CD4-positive, alpha-beta T cell treated with Interleukin-6 at 100 ng/mL for 8 hours (primary cell): ENCODE measurements around the gene ABCA7.
"Not testable (repeated sequence)": the region's sequence is repeated elsewhere in the genome, so short reads cannot be mapped to it uniquely, and the experiment has no call there.

Experiments used
- DNase-seq: peaks from one replicate; pipeline ENCODE4 v3.0.0-alpha.2; 2020; ENCODE audit warnings: mixed read lengths, low spot score

The ABCA7 gene

DNA sequence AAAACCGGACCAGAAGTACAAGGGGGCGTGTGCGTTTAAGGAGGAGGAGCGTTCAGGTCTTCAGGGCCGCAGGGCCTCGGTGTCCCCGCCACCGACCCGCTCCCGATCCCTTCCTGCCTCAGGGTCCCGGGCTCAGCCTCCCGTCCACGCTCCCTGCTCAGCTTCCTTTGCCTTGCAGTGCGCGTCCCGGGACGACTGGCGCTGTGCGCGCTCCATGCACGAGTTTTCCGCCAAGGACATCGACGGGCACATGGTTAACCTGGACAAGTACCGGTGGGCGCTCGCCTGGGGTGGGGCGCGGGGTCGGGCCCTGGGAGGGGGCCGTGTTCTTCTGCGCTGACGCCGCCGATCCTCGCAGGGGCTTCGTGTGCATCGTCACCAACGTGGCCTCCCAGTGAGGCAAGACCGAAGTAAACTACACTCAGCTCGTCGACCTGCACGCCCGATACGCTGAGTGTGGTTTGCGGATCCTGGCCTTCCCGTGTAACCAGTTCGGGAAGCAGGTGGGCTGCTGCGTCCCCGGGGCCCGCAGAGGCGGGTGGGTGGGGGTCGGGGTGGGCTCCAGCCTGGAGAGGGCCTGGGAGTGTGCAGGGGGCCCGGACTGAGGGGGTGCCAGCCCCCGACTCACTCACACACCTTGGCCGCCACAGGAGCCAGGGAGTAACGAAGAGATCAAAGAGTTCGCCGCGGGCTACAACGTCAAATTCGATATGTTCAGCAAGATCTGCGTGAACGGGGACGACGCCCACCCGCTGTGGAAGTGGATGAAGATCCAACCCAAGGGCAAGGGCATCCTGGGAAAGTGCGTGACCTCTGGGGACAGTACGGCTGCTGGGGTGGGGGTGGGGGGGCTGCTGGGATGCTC, 65.3 kb downstream of the ABCA7 start:
- no peak for DNase-seq

- no peak for DNase-seq
These were observed 66.2 kb downstream of the ABCA7 start for GRCh38 chr19:1105873-1106840.

- DNase-seq: no peak
These were observed 67.1 kb downstream of the ABCA7 start for GRCh38 chr19:1106841-1107660.

DNA sequence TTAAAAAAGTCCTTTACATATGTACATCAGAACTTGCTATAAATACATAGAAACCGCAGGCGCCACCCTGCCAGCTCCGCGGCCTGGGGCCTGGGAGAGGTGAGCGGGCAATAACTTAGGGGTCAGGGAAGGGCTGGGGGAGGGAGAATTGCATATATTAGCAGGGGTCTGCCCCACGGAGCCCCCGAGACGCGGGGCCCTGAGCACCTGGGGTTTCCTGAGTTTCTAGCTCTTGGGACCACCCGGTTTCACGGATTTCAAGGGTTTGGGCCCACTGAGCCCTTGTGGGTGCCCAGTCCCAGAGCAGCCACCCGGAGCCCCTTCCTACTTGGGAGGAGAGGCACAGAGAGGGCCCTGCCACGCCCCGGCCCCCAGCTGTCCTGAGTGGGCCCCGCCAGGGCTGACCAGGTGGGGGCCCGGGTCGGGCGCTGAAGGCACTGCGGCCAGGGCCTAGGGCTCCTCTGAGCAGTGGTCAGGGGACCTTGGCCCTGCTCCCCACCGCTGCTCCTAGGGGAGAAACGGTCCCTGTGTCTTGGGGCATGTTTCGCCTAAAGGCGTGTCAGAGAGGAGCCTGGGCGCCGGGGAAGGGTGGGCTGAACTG, 67.9 kb downstream of the ABCA7 start:
- no peak for DNase-seq

GRCh38 chr19:1108291-1109031, 68.6 kb downstream of the ABCA7 start:
- DNase-seq: no peak

- no peak for DNase-seq
These were observed 69.2 kb downstream of the ABCA7 start for GRCh38 chr19:1109032-1109551.

DNA sequence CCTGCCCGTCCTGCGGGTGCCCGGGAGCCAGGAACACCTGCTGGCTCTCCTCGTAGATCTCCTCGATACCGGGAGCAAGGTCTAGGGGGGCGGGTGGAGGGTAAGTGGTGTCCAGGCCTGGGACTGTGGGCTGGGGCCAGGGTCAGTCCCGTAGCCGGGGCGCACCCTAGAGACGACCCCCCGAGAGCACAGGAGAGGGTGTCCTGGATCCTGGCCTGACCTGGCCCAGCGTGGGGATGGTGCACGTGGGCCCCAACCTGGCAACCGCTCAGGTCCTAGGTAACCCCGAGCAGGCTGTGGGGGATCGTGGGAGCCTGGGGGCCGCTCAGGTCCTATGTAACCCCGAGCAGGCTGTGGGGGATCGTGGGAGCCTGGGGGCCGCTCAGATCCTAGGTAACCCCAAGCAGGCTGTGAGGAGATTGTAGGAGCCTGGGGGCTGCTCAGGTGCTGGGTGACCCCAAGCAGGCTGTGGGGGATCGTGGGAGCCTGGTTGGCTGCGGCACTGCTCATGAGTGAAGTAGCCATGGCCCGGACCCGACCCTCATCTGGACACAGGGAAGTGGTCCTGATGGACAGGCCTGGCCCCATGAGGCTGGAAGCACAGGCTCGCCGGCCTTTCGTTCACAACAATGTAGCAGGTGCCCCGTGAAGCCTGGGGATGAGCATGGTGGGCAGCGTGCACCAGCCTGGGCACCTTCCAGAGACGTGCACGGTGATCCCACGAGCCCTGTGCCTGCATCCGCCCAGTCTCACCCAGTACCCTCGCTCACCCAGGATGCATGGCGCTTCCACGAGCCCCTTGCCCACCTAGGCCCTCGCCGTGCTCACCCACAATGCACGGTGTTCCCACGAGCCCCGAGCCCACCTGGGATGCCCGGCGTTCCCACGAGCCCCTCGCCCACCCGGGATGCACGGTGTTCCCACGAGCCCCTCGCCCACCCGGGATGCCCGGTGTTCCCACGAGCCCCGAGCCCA, 70.1 kb downstream of the ABCA7 start:
- no peak for DNase-seq

GRCh38 chr19:1110809-1111640, 71.1 kb downstream of the ABCA7 start:
- DNase-seq: no peak

DNA sequence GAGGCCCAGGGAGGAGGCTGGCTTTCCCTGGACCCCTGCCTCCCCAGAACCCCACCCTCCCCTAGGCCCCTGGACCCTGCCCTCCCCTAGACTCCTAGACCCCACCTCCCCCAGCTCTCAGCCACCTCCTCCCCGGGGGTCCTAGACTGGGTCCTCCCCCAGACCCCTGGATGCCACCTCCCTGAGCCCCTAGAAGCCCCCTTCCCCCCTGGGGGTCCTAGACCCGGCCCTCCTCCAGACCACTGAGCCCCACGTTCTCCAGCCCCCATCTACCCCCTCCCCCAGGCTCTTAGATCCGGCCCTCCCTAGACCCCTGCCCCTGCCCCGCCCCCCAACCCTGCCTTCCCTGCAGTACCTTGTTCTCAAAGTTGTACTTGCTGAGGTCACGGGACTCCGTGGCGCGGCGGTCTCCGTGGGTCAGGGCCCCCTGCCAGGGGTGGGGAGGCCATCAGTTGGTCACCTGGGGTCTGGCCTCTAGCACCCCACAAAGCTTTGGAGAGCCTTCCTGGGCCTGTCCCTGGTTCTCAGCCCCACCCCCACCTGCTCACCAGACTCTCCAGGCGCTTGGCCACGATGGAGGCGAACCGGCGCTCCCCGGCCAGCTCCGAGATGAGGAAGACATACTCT, 71.8 kb downstream of the ABCA7 start:
- no peak for DNase-seq

DNA sequence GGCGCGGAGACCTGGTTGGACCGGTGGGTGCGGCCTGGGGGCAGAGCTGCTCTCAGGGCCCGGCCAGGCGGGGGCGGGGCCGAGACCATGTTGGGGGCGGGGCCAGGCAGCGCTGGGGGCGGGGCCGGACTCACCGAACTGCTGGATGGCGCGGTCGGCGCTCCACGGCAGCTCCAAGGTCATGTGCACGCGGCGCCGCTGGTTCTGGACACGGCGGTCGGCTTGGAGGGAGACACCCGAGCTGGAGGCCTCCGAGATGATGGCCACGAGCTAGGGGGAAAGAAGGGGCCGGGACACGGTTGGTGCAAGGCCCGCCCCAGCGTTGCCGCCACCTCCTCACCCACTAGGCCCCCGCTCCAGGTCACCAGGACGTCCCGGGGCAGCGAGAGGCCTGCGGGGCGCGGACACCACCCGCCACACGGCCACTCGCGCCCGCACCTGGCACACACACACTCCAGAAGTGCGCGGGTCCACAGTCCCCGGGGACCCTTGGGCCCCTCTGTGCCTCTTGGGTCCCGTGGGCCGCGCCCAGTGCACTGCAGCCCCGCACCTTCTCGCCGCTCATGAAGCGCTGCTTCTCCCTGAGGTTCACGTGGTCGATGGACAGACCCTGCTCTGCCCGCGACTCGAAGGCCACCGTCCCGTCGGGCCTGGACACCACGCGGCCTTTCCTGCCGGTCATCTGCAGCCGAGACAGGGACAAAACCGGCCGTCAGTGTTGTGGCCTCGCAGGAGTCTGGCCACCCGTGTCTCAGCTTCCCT, 72.5 kb downstream of the ABCA7 start:
- DNase-seq: no peak

- peak; percentile 81 for DNase-seq
These were observed 73.4 kb downstream of the ABCA7 start for GRCh38 chr19:1113030-1113985.

DNA sequence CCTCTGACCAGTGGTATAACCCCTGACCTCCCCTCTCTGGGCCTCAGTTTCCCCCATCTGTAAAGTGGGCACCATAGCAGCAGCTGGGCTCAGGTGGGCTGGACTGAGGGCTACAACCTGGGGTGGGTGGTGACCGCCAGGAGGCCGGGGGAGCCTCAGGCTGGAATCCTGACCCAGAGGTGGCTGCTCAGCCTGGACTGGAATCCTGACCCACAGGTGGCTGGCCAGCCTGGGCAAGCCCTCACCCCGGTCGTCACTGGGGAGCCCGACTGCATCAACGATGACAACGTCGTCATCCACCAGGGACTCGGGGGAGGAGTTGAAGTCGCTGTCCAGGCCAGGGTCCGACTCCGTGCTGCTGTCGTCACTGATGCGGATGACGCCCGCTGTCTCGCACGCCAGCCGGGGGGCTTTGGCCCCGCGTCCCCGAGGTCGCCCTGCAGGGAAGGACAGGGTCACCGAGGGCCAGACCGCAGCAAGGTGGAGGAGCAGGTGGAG, 74.1 kb downstream of the ABCA7 start:
- DNase-seq: no peak

DNA sequence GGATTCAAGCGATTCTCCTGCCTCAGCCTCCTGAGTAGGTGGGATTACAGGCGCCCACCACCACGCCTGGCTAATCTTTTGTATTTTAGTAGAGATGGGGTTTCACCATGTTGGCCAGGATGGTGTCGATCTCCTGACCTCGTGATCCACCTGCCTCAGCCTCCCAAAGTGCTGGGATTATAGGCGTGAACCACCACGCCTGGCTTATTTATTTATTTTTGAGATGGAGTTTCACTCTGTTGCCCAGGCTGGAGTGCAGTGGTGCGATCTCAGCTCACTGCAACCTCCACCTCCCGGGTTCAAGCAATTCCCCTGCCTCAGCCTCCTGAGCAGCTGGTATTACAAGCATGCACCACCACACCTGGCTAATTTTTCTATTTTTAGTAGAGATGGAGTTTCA, 74.8 kb downstream of the ABCA7 start:
- DNase-seq: not testable (repeated sequence)
